ENCODE results near the gene OR4K17. TPM values are rescaled to one million over a fixed set of nuclear protein-coding genes. Genes with fewer than 3 reads are reported as not detected.
"Not testable (repeated sequence)": the region's sequence is repeated elsewhere in the genome, so short reads cannot be mapped to it uniquely, and the experiment has no call there.

Gene OR4K17, protein sequence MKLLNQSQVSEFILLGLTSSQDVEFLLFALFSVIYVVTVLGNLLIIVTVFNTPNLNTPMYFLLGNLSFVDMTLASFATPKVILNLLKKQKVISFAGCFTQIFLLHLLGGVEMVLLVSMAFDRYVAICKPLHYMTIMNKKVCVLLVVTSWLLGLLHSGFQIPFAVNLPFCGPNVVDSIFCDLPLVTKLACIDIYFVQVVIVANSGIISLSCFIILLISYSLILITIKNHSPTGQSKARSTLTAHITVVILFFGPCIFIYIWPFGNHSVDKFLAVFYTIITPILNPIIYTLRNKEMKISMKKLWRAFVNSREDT
- total RNA-seq = not detected

DNA sequence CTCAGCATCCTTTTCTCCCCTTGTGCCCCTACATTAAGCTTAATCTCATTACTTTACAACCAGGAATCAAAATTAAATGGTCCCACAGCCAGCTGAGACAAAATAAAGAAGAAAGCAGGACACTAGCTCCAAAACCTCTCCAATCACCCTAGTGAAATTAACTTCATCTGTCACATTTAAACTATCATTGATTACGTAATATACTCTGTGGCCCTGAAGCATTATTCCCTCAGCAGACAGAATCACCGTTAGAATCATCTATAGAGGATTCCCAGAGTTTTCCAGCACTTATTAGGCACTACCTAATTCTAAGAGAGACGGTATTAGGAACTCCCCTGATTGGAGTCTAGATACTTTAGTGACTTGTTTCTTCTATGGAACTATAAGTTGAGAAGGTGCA, at the start of gene OR4K17:
Gene OR4K17 (plus strand): TSS at position 302 of the 400 bp plus-strand sequence. CDS start 6,761 bp downstream, outside the sequence.
- Mint-ChIP-seq H3K27me3 (no peaks in the 10 kb centered on the region), H3K4me1 (ENCODE audit: low read depth in 2 of 2) (no peaks in the 10 kb centered on the region), H3K27ac (no peak within 1 kb of the TSS), H3K36me3 (no peaks in the 10 kb centered on the region), H3K9me3 (peaks cover 4% of the 10 kb centered on the region), H3K4me3 (no peak within 1 kb of the TSS)
- no peak for ATAC-seq
- DNase-seq (ENCODE audit: low spot score) = no peak

DNA sequence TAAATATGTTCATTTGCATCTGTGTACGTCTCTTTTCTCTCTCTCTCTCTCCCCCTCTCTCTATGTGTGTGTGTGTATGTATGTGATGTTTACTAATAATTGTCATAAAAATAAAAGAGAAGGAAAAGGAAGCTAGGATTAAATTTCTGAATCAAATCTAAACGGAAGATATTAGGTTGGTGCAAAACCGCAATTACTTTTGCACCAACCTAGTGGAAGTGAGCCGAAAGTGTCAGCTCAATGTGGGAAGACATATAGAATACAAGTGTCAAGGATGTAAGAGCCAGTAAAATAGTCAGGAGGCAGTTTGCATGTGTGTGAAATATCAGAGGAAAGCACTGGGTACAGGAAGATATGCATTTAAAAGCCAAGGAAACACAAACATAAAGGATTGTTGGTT, 18.5 kb upstream of the OR4K17 start:
- Mint-ChIP-seq H3K36me3 (no peaks in the 10 kb centered on the region), H3K27ac (no peak overlapping the region)
- ATAC-seq = no peak

DNA sequence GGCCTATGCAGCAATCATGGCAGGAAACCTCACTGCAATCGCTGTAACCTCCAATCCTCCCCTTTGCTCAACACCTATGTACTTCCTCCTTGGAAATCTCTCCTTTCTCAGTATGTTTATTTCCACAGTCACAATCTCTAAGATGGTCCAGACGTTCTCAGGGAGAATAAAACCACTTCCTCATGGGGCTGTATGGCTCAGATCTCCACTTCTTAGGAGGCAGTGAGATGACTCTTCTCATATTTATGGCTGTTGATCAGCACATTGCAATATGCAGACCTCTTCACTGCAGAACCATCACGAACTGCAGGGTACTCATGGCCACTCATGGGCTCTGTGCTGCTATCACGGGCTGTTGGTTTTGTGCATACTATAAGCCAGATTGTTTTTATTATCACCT, 17.1 kb upstream of the OR4K17 start:
- no peak overlapping the region for H3K4me3 Mint-ChIP-seq
- no peak for ATAC-seq
- no peak overlapping the region for H3K27ac Mint-ChIP-seq
- H3K4me1 Mint-ChIP-seq (ENCODE audit: low read depth in 2 of 2) = no peaks in the 10 kb centered on the region
- no peaks in the 10 kb centered on the region for H3K27me3 Mint-ChIP-seq
- no peaks in the 10 kb centered on the region for H3K36me3 Mint-ChIP-seq
- peaks cover 4% of the 10 kb centered on the region for H3K9me3 Mint-ChIP-seq
- DNase-seq (ENCODE audit: low spot score) = no peak

More for the DNA sequence above, 18.5 kb upstream of the OR4K17 start:
- Mint-ChIP-seq H3K4me1 (ENCODE audit: low read depth in 2 of 2) (no peaks in the 10 kb centered on the region), H3K4me3 (no peak overlapping the region), H3K9me3 (peaks cover 4% of the 10 kb centered on the region), H3K27me3 (no peaks in the 10 kb centered on the region)
- DNase-seq (ENCODE audit: low spot score) = no peak

DNA sequence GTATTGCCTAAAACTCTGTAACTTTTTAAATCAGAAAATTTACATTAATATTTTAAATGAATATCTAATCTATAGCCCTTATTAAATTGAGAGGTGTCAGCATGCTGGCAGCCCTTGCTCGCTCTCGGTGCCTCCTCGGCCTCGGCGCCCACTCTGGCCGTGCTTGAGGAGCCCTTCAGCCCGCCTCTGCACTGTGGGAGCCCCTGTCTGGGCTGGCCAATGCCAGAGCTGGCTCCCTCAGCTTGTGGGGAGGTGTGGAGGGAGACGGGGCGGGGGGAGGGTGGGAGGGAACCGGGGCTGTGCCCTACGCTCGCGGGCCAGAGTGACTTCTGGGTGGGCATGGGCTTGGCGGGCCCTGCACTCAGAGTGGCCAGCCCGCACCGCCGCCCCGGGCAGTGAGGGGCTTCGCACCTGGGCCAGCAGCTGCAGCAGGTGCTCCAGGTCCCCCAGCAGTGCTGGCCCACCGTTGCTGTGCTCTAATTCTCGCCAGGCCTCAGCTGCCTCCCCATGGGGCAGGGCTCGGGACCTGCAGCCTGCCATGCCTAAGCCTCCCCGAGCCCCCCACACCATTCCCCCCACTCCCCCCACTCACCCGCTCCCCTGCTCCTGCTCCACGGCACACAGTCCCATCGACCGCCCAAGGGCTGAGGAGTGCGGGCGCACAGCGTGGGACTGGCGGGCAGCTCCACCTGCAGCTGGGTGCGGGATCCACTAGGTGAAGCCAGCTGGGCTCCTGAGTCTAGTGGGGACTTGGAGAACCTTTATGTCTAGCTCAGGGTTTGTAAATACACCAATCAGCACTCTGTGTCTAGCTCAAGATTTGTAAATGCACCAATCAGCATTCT, 11.4 kb upstream of the OR4K17 start:
- H3K9me3 Mint-ChIP-seq; H3K36me3 Mint-ChIP-seq; DNase-seq (ENCODE audit: low spot score); H3K27ac Mint-ChIP-seq; H3K4me1 Mint-ChIP-seq (ENCODE audit: low read depth in 2 of 2); H3K4me3 Mint-ChIP-seq; ATAC-seq; H3K27me3 Mint-ChIP-seq: not testable (repeated sequence)

DNA sequence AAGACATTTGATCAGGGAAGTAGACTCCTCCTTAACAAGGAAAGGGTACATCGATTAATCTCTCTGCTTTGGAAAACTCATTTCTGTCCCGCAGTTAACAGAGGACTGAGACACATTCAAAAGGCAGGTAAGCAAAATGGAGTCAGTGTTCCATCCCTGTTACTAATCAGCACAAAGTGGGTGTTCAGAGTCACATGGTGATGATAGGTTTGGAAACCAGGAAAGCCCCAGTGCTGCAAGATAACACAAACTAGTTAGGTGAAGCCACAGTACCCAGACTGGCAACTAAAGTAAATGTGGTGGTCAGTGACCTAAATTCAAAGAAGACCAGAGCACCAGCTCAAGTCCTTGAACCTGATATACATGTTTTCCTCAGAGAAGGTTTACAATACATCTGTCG, 1.8 kb downstream of the OR4K17 start:
- no peaks in the 10 kb centered on the region for H3K4me1 Mint-ChIP-seq (ENCODE audit: low read depth in 2 of 2)
- no peak for DNase-seq (ENCODE audit: low spot score)
- H3K9me3 Mint-ChIP-seq = peaks cover 4% of the 10 kb centered on the region
- H3K4me3 Mint-ChIP-seq = no peak overlapping the region
- no peak overlapping the region for H3K27ac Mint-ChIP-seq
- ATAC-seq = no peak
- H3K27me3 Mint-ChIP-seq = no peaks in the 10 kb centered on the region
- no peaks in the 10 kb centered on the region for H3K36me3 Mint-ChIP-seq

DNA sequence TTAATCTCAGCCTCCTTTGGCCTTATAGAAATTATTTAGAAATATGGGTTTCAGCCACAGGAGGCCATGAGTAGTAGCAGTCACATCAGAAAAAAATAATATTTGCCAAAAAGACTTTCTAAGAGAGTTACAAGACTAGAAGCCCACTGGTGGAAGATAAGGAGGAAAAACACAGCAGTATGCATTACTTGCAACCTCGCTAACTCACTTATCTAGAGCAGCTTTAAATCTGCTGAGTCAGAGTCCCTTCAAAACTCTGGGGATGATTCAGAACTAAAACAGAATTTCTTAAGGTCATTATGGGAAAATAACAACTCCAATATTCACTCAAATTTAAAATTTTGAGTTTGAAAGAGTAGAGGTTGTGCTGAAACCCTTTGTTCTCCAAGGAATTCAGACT, 6.2 kb downstream of the OR4K17 start:
- DNase-seq (ENCODE audit: low spot score) (no peak), ATAC-seq (no peak)
- H3K27ac Mint-ChIP-seq = no peak overlapping the region
- H3K4me1 Mint-ChIP-seq (ENCODE audit: low read depth in 2 of 2) = no peaks in the 10 kb centered on the region
- H3K27me3 Mint-ChIP-seq = no peaks in the 10 kb centered on the region
- no peak overlapping the region for H3K4me3 Mint-ChIP-seq
- H3K9me3 Mint-ChIP-seq = no peaks in the 10 kb centered on the region
- peaks cover 11% of the 10 kb centered on the region for H3K36me3 Mint-ChIP-seq

DNA sequence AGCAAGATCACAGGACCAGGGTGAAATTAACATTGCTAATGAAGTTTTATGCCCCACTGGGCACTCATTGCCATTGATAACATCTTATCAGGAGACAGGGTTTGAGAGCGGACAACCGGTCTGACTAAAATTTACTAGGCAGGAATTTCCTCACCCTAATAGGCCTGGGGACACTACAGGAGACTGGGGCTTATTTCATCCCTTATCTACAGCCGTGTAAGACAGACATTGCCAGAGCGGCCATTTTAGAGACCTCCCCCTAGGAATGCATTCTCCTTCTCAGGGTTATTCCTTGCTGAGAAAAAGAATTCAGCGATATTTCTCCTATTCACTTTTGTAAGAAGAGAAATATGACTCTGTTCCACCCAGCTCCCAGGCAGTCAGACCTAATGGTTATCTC, 8.3 kb downstream of the OR4K17 start:
- no peak for ATAC-seq
- DNase-seq (ENCODE audit: low spot score) = no peak
- Mint-ChIP-seq H3K9me3 (peaks cover 4% of the 10 kb centered on the region), H3K27me3 (peaks cover 0 to under 1% of the 10 kb centered on the region in 2 donors), H3K36me3 (peaks cover 11% of the 10 kb centered on the region), H3K4me1 (ENCODE audit: low read depth in 2 of 2) (no peaks in the 10 kb centered on the region), H3K4me3 (no peak overlapping the region), H3K27ac (no peak overlapping the region)

DNA sequence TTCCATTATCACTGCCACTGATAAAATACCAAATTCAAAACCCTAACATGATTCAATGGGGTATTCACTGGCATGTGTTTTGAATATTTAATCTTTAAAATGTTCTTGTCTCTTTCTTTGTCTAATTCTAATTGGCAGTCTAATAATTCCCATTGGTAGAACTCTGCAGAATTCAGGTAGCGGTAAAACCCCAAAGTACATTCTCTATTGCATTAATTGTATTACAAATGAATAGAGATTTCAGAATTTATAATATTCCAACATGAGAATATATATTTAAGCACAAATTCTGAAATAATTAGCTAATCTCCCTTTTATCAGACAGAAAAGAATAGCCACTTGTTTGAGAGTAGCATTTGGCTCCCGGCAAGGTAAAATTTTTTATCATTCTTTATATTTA, 28.0 kb downstream of the OR4K17 start, which contains the start of gene OR4N5:
Gene OR4N5 (plus strand): TSS at position 301 of the 400 bp plus-strand sequence. CDS start 4,916 bp downstream, outside the sequence.
- H3K9me3 Mint-ChIP-seq = no peaks in the 10 kb centered on the region
- no peak for ATAC-seq
- no peak within 1 kb of the TSS for H3K4me3 Mint-ChIP-seq
- H3K4me1 Mint-ChIP-seq (ENCODE audit: low read depth in 2 of 2) = no peaks in the 10 kb centered on the region
- no peak within 1 kb of the TSS for H3K27ac Mint-ChIP-seq
- H3K27me3 Mint-ChIP-seq = peaks cover 8 to 34% of the 10 kb centered on the region in 2 donors
- no peak for DNase-seq (ENCODE audit: low spot score)
- no peaks in the 10 kb centered on the region for H3K36me3 Mint-ChIP-seq

DNA sequence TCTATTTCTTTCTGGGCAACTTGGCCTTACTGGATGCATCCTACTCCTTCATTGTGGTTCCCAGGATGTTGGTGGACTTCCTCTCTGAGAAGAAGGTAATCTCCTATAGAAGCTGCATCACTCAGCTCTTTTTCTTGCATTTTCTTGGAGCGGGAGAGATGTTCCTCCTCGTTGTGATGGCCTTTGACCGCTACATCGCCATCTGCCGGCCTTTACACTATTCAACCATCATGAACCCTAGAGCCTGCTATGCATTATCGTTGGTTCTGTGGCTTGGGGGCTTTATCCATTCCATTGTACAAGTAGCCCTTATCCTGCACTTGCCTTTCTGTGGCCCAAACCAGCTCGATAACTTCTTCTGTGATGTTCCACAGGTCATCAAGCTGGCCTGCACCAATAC, 33.4 kb downstream of the OR4K17 start:
- no peaks in the 10 kb centered on the region for H3K9me3 Mint-ChIP-seq
- peaks cover 5 to 11% of the 10 kb centered on the region in 2 donors for H3K27me3 Mint-ChIP-seq
- ATAC-seq (no peak), DNase-seq (ENCODE audit: low spot score) (no peak)
- no peak overlapping the region for H3K27ac Mint-ChIP-seq
- H3K36me3 Mint-ChIP-seq = no peaks in the 10 kb centered on the region
- no peaks in the 10 kb centered on the region for H3K4me1 Mint-ChIP-seq (ENCODE audit: low read depth in 2 of 2)
- no peak overlapping the region for H3K4me3 Mint-ChIP-seq

DNA sequence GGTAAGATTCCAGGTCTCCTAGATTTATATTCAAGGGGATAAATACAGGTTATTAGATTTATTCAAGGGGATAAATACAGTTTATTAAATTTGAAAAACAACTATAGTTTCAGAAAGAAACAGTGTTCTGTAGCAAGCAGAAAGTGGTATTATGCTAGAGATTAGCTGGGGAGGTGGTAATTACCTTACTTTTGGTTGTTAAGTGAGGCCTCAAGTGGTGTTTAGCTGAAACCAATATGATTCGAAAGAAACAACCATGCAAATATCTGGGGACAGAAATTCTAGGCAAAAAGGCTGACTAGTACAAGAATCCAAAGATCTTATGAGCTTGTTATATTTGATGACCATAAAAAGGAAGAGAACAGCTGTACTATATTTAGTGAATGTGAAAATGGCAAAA, 34.3 kb downstream of the OR4K17 start:
- H3K4me3 Mint-ChIP-seq = no peak overlapping the region
- H3K36me3 Mint-ChIP-seq = no peaks in the 10 kb centered on the region
- H3K4me1 Mint-ChIP-seq (ENCODE audit: low read depth in 2 of 2) = no peaks in the 10 kb centered on the region
- H3K27ac Mint-ChIP-seq = no peak overlapping the region
- H3K27me3 Mint-ChIP-seq = peaks cover 5 to 12% of the 10 kb centered on the region in 2 donors
- no peak for DNase-seq (ENCODE audit: low spot score)
- no peaks in the 10 kb centered on the region for H3K9me3 Mint-ChIP-seq
- ATAC-seq = no peak

DNA sequence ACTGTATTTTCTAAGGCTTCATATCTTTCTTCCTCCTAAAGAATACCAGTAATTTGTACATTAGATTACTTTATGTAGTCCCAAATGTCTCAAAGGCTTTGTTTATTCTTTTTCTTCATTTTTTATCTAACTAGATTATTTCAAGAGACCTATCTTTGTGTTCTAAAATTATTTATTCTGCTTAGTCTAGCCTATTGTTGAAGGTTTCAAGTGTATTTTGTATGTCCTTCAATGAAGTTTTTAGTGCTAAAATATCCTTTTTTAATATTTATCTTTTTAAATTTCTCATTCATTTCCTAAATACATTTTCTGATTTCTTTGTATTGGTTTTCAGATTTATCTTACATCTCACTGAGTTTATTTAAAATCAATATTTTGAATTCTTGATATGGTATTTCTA, 53.9 kb downstream of the OR4K17 start:
- DNase-seq (ENCODE audit: low spot score) = no peak
- H3K9me3 Mint-ChIP-seq = peaks cover 13% of the 10 kb centered on the region

DNA sequence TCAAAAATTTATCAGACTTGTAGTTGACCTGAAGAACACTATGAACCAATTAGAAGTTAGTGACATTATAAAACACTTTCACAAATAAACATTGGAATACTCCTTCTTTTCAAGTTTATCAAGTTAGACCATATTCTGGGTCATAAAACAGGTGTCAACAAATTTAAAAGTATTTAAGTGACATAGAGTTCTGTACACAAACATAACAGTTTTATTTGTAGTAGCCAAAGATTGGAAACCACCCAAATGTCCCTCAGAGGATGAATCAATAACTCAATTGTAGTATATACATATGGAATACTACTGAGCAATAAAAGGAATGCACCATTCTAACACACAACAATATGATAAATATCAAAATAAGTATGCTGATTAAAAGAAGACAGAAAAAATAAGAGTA, 56.6 kb downstream of the OR4K17 start:
- no peak for DNase-seq (ENCODE audit: low spot score)
- Mint-ChIP-seq H3K4me1 (ENCODE audit: low read depth in 2 of 2) (no peaks in the 10 kb centered on the region), H3K36me3 (peaks cover 5% of the 10 kb centered on the region), H3K27me3 (no peaks in the 10 kb centered on the region), H3K4me3 (no peak overlapping the region), H3K9me3 (peaks cover 13% of the 10 kb centered on the region), H3K27ac (no peak overlapping the region)
- no peak for ATAC-seq

More for the DNA sequence above, 53.9 kb downstream of the OR4K17 start:
- Mint-ChIP-seq H3K27me3 (no peaks in the 10 kb centered on the region), H3K4me3 (no peak overlapping the region), H3K4me1 (ENCODE audit: low read depth in 2 of 2) (no peaks in the 10 kb centered on the region), H3K36me3 (peaks cover 5% of the 10 kb centered on the region), H3K27ac (no peak overlapping the region)
- no peak for ATAC-seq

DNA sequence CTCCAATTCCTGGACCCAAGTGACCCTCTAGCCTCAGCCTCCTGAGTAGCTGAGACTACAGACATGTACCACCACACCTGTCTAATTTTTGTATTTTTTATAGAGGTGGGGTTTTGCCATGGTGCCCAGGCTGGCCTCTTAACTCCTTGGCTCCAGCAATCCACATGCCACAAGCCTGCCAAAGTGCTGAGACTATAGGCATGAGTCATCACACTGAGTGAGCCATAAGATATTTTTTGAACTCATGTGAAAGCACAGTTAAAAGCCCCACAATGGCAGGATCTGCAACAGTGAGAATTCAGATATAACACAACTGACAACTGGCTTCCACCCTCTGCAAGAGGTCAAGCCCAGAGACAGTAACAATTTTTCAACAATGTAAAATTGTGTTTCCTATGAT, 59.3 kb downstream of the OR4K17 start:
- not testable (repeated sequence) for H3K27me3 Mint-ChIP-seq; DNase-seq (ENCODE audit: low spot score); ATAC-seq; H3K27ac Mint-ChIP-seq; H3K9me3 Mint-ChIP-seq; H3K4me3 Mint-ChIP-seq; H3K36me3 Mint-ChIP-seq; H3K4me1 Mint-ChIP-seq (ENCODE audit: low read depth in 2 of 2)
